A549 treated with Mapracorat at 1 μM for 4 hours (cell line): ENCODE results near the gene CLEC4G. TPM values are rescaled to one million over a fixed set of nuclear protein-coding genes. Genes with fewer than 3 reads are reported as not detected.

Source experiments
- total RNA-seq: library from RNA; stranded (reverse); fragments of 200-300 nt; extraction: Qiagen RNA extraction; gene quantifications from 5 replicates; pipeline ENCODE4 v1.2.3, GENCODE V29; 2022

CLEC4G gene, protein sequence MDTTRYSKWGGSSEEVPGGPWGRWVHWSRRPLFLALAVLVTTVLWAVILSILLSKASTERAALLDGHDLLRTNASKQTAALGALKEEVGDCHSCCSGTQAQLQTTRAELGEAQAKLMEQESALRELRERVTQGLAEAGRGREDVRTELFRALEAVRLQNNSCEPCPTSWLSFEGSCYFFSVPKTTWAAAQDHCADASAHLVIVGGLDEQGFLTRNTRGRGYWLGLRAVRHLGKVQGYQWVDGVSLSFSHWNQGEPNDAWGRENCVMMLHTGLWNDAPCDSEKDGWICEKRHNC
- total RNA-seq, result not detected in 5 replicates

DNA sequence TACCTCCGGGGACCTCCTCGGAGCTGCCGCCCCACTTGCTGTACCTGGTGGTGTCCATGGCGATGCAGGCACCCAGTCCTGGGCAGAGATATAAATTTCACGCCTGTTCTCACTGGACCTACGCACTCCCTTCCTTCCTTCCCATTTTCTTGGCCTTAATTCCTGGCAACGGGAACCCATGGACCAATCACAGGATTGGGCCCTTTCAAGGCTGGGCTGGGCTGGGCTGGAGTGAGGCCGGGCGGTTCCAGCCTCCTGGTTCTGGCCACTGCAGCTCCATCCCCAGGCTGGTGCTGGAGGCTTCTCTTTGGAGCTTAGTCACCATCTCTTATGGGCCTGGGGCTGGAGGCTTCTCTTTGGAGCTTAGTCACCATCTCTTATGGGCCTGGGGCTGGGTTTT lies at the start of gene CLEC4G:
CLEC4G (minus strand) TSS at position 66 of the 400 bp plus-strand sequence; CDS start at position 58, 8 bp downstream.

DNA sequence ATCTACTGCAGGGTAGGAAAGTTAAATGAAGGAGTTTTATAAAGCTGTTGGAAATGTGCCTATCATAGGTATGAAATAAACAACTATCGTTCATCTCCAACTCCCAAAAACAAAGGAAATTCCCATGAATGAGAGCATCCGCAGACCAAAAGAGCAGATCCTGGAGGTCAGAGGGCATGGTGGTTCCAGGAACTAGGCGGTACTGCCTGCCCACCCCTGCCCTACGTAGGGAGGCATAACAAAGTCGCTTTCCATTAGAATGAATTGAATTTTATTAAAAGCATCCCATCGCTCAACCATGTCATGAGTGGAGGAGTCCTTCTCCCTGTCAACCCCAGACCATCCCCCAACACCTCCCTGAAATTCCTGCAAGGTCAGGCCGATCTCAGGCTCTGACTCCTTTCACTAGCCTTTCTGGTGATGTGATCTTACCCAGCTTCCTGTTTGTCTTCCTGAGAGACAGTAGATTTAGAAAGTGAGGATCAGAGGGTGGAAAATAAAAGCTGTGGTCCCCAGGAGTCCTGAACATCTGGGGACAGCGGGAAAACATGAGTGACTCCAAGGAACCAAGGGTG lies 30.9 kb upstream of the CLEC4G start, which contains the start of gene CLEC4M:
CLEC4M (plus strand) TSS at position 525 of the 575 bp plus-strand sequence; CDS start at position 549, 24 bp downstream.

DNA sequence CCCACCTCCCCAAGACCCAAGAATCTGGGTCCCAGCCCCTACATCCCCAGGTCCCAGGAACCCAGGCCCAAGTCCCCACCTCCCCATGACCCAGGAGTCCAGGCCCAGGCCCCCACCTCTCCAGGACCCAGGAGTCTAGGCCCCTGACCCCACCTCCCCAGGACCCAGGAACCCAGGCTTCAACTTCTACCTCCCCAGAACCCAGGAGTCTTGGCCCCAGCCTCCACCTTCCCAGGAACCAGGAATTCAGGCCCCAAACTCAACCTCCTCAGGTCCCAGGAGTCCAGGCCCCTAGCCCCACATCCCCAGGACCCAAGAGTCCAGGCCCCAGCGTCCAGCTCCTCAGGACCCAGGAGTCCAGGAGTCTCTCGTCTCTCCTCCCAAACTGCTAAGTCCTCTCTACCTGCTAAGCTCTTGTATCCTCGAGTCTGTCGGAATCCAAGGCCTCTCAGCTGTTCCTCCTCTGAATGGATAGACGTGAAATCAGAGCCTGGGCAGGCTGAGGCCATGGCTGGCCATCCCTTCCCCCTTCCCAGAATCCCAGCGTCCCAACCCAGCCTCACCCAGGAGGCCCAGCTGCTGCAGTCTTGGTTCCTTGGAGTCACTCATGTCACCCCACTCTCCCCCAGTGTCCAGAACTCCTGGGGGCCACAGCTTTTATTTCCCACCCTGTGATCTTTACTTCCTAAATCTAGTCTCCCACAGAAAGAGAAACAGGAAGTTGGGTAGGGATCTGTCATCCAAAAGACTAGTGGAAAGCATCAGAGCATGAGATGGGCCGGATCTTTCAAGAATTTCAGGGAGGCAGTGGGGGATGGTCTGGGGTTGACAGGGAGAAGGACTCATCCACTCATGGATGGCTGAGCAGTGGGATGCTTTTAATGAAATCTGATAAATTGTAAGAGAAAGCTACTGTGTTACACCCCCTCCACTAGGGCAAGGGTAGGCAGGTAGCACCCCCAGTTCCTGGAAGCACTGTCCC lies 15.3 kb upstream of the CLEC4G start, which contains the start of gene CD209:
CD209 (minus strand) TSS at position 632 of the 982 bp plus-strand sequence; CDS start at position 609, 23 bp downstream.

DNA sequence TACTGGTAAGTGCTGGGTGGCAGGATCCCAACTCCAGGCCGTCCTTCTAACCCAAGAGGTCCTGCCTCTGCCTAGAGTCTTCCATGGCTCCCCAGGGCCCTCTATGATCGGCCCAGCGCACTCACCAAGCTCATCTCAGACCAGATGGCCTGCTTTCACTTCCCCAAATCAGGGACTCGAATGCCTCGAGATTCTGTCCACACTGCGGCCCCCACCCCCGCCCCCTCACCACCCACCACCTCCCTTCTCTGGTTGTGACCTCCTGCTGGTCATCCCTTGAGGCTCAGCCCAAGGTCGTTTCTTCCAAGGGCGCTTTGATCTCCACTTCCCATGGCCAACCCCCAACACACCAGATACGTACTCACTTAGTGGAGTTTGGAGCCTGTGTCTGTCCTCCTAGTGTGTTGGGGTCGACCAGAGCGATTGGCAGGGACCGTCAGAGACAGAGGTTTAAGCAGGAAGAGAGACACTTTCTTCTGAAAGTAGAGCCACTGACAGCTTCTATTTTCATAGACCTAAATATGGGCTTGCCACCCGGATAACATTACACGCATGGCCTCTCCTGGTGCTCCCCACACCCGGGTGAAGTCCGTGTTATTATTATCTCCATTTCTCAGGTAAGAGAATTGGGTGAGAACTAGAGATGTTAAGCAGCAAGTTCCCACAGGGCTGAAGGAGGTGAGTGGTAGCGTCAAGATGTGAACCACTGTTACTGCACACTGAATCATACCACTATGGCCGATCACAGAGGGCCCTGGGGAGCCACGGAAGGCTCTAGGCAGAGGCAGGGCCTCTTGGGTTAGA lies 30.1 kb downstream of the CLEC4G start, which contains the start of gene FCER2:
FCER2 (minus strand) TSS at position 478 of the 804 bp plus-strand sequence. CDS start 2,371 bp downstream, outside the sequence.

DNA sequence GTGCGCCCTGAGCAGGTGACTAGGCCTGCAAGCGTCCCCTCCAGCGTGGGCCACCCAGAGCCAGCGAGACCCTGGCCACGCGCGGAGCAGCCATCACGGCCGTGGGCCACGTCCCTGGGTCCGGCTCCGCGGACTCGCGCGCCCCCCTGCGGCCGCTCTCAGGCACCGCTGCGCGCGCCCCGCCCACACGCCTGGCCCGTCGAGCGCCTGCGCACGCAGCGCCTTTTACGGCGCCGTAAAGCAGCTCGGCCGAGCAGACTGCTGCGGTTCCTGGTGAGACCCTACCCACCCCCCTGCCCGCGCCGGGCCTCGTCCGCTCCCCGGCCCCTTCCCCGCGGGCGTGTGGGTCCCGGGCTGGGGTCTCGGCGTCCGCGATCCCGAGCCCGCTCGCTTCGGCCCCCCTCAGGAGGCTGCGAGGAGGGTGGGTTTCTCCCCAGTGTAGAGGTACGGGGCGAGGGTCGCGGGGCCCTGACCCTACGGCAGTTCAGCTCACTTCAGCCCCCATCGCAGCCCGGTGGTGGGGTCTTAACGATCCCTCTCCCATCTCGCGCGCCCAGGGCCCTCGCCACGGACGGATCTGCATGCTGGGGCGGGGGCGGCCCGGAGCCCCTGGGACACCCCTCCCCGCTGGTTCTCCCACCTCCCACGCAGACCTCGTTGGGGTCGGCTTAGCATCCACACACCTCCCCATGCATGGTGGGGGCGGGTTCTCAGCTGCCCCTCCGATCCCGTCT lies 51.1 kb downstream of the CLEC4G start, which contains the start of gene TRAPPC5:
TRAPPC5 (plus strand) TSS at position 228 of the 734 bp plus-strand sequence. CDS start 1,421 bp downstream, outside the sequence.

Other genes with a start within 250 kb of the CLEC4G start
- gene PEX11G, start 243.1 kb downstream of the CLEC4G start, total RNA-seq, result 1.3 to 2.6 TPM (median 1.6 TPM) in 5 replicates
- gene ZNF358, start 216.0 kb downstream of the CLEC4G start, total RNA-seq, result 16.4 to 21.2 TPM (median 18.2 TPM) in 5 replicates
- gene MCOLN1, start 209.5 kb downstream of the CLEC4G start, total RNA-seq, result 8.9 to 13.5 TPM (median 11.5 TPM) in 5 replicates
- 23.0 to 39.6 TPM (median 34.5 TPM) in 5 replicates for gene PNPLA6, start 196.4 kb downstream of the CLEC4G start, total RNA-seq
- gene CAMSAP3, start 136.2 kb downstream of the CLEC4G start, total RNA-seq, result 4.0 to 6.3 TPM (median 5.3 TPM) in 5 replicates
- 21.5 to 26.3 TPM (median 25.6 TPM) in 5 replicates for gene XAB2, start 102.6 kb downstream of the CLEC4G start, total RNA-seq
- gene PET100, start 102.3 kb downstream of the CLEC4G start, total RNA-seq, result 46.3 to 68.9 TPM (median 59.4 TPM) in 5 replicates
- not detected in 5 replicates for gene PCP2, start 98.4 kb downstream of the CLEC4G start, total RNA-seq
- gene STXBP2, start 95.0 kb downstream of the CLEC4G start, total RNA-seq, result 31.0 to 45.2 TPM (median 40.0 TPM) in 5 replicates
- not detected in 5 replicates for gene RETN, start 63.1 kb downstream of the CLEC4G start, total RNA-seq
- not detected in 5 replicates for gene MCEMP1, start 55.0 kb downstream of the CLEC4G start, total RNA-seq
- 45.4 to 107 TPM (median 106 TPM) in 5 replicates for gene TRAPPC5, start 51.3 kb downstream of the CLEC4G start, total RNA-seq
- not detected in 5 replicates for gene FCER2, start 30.0 kb downstream of the CLEC4G start, total RNA-seq
- gene CD209, start 15.4 kb upstream of the CLEC4G start, total RNA-seq, result not detected in 5 replicates
- gene CLEC4M, start 31.1 kb upstream of the CLEC4G start, total RNA-seq, result not detected in 5 replicates
- gene EVI5L, start 98.1 kb upstream of the CLEC4G start, total RNA-seq, result 1.1 to 1.9 TPM (median 1.8 TPM) in 5 replicates
- 0.19 to 0.46 TPM (median 0.39 TPM) in 5 replicates for gene PRR36, start 142.3 kb upstream of the CLEC4G start, total RNA-seq
- gene LRRC8E, start 156.4 kb upstream of the CLEC4G start, total RNA-seq, result 5.4 to 6.4 TPM (median 6.0 TPM) in 5 replicates
- 10.6 to 15.8 TPM (median 15.4 TPM) in 5 replicates for gene MAP2K7, start 171.8 kb upstream of the CLEC4G start, total RNA-seq
- gene TGFBR3L, start 182.7 kb upstream of the CLEC4G start, total RNA-seq, result 0.42 to 2.8 TPM (median 1.8 TPM) in 5 replicates
- 19.2 to 30.9 TPM (median 28.9 TPM) in 5 replicates for gene SNAPC2, start 188.2 kb upstream of the CLEC4G start, total RNA-seq
- gene CTXN1, start 194.0 kb upstream of the CLEC4G start, total RNA-seq, result 8.9 to 22.8 TPM (median 20.7 TPM) in 5 replicates
- gene TIMM44, start 211.6 kb upstream of the CLEC4G start, total RNA-seq, result 24.8 to 32.6 TPM (median 26.7 TPM) in 5 replicates